ENCODE data around the gene RGS16. TPM values are rescaled to one million over a fixed set of nuclear protein-coding genes. Genes with fewer than 3 reads are reported as not detected.
A peak's percentile ranks its signal among the peaks of the same experiment; 100 is the strongest.

Gene RGS16
- total and polyA plus RNA-seq, 9 of the 15 experiments (the other 6 are each of a cell fraction or from before 2014, with no cell fraction given): 0.07 to 0.55 (median 0.36) TPM

DNA sequence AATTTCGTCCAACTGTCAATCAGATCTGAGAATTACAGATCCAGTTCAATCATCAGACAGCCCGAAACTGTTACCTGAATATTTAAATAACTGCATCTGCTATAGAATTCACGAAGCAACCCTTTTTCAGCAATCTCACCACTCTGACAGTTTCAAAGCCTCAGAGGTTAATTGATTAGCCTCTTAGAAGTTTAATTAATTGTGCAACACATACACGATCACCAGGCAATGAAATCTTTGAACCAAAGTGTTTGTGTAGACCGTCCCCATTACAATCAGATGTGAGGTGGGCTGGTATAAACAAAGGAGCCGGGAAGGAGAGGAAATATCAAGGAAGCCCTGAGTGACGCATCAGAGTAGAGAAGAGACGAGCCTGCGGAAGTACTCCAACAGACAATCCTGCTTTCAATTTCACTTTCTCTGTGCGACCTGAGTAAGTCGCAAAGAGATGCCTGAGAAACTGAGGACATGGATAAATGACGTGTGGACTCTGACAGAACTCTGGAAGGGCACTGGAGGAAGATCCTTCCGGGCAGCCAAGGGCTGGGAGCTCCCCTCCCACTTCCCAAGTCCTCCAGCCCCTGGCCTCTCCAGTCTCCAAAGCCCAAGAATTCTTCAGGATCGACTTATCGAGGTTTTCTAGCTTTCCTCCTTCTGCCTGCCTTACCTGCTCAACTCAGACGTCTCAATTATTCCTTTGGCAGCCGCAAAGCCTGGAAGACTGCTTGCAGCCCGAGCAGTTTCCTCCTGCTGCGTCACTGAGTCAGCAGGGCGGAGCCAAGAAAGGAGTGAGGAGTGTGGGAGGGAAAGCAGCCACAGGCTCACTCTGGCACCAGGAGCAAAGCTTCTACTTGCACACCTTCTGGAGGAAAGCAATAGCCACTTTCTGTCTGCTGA, 15.4 kb downstream of the RGS16 start, which contains the start of gene RNASEL (continued):
- TF ChIP-seq E2F3 (CRISPR knock-in tag; IDR thresholded peaks at IDR 0.05) (peak; percentile 63; the same call in 1 of the 2 replicates), ZNF586 (CRISPR knock-in tag; conservative IDR thresholded peaks at IDR 0.05) (no peak), ZNF780A (CRISPR knock-in tag; IDR thresholded peaks at IDR 0.05) (no peak), SMAD3 (CRISPR knock-in tag; conservative IDR thresholded peaks at IDR 0.05) (no peak), ZNF143 (CRISPR knock-in tag; IDR thresholded peaks at IDR 0.05) (peak; percentile 9; the same call in 1 of the 2 replicates), ZNF830 (CRISPR knock-in tag; IDR thresholded peaks at IDR 0.05) (no peak), ELF1 (tag; IDR thresholded peaks at IDR 0.05) (peak; percentile 82), ZZZ3 (IDR thresholded peaks at IDR 0.05) (no peak), ESRRA (IDR thresholded peaks at IDR 0.05; ENCODE audit: borderline replicate concordance, low read depth) (no peak), DMBX1 (CRISPR knock-in tag; IDR thresholded peaks at IDR 0.05; ENCODE audit: borderline replicate concordance) (0 out of 2 replicates have a peak, but pooled peaks have one; percentile 50), RBM34 (IDR thresholded peaks at IDR 0.05; ENCODE audit: borderline replicate concordance, insufficient read depth, low read length) (no peak), DACH1 (IDR thresholded peaks at IDR 0.05; ENCODE audit: partially characterized antibody) (no peak), MAFK (IDR thresholded peaks at IDR 0.05; ENCODE audit: low read length) (peak; percentile 29; the same call in 1 of the 2 replicates), ZNF212 (CRISPR knock-in tag; IDR thresholded peaks at IDR 0.05) (no peak), TOE1 (IDR thresholded peaks at IDR 0.05; ENCODE audit: borderline replicate concordance) (0 out of 2 replicates have a peak, but pooled peaks have one; percentile 56), TOE1 (CRISPR knock-in tag; IDR thresholded peaks at IDR 0.05; ENCODE audit: borderline replicate concordance, low read depth) (no peak)
- TF ChIP-seq, protein P1, sequence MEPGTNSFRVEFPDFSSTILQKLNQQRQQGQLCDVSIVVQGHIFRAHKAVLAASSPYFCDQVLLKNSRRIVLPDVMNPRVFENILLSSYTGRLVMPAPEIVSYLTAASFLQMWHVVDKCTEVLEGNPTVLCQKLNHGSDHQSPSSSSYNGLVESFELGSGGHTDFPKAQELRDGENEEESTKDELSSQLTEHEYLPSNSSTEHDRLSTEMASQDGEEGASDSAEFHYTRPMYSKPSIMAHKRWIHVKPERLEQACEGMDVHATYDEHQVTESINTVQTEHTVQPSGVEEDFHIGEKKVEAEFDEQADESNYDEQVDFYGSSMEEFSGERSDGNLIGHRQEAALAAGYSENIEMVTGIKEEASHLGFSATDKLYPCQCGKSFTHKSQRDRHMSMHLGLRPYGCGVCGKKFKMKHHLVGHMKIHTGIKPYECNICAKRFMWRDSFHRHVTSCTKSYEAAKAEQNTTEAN (CRISPR knock-in tag; IDR thresholded peaks at IDR 0.05): no peak
- TF ChIP-seq, protein P2, sequence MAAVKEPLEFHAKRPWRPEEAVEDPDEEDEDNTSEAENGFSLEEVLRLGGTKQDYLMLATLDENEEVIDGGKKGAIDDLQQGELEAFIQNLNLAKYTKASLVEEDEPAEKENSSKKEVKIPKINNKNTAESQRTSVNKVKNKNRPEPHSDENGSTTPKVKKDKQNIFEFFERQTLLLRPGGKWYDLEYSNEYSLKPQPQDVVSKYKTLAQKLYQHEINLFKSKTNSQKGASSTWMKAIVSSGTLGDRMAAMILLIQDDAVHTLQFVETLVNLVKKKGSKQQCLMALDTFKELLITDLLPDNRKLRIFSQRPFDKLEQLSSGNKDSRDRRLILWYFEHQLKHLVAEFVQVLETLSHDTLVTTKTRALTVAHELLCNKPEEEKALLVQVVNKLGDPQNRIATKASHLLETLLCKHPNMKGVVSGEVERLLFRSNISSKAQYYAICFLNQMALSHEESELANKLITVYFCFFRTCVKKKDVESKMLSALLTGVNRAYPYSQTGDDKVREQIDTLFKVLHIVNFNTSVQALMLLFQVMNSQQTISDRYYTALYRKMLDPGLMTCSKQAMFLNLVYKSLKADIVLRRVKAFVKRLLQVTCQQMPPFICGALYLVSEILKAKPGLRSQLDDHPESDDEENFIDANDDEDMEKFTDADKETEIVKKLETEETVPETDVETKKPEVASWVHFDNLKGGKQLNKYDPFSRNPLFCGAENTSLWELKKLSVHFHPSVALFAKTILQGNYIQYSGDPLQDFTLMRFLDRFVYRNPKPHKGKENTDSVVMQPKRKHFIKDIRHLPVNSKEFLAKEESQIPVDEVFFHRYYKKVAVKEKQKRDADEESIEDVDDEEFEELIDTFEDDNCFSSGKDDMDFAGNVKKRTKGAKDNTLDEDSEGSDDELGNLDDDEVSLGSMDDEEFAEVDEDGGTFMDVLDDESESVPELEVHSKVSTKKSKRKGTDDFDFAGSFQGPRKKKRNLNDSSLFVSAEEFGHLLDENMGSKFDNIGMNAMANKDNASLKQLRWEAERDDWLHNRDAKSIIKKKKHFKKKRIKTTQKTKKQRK (IDR thresholded peaks at IDR 0.05; ENCODE audit: borderline replicate concordance, low read depth, low read length): no peak
- TF ChIP-seq, protein P3, sequence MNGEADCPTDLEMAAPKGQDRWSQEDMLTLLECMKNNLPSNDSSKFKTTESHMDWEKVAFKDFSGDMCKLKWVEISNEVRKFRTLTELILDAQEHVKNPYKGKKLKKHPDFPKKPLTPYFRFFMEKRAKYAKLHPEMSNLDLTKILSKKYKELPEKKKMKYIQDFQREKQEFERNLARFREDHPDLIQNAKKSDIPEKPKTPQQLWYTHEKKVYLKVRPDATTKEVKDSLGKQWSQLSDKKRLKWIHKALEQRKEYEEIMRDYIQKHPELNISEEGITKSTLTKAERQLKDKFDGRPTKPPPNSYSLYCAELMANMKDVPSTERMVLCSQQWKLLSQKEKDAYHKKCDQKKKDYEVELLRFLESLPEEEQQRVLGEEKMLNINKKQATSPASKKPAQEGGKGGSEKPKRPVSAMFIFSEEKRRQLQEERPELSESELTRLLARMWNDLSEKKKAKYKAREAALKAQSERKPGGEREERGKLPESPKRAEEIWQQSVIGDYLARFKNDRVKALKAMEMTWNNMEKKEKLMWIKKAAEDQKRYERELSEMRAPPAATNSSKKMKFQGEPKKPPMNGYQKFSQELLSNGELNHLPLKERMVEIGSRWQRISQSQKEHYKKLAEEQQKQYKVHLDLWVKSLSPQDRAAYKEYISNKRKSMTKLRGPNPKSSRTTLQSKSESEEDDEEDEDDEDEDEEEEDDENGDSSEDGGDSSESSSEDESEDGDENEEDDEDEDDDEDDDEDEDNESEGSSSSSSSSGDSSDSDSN (IDR thresholded peaks at IDR 0.05; ENCODE audit: borderline replicate concordance in 1 of 2, low read depth in 2 of 2, low read length in 2 of 2): 0 out of 4 replicates have a peak, but pooled peaks of 1 of the 2 experiments have one; percentile 23

Data from K562 (cell line).